Activated T-cell treated with anti-CD3 and anti-CD28 coated beads, Interleukin-2, amount 50 U/mL, for 24 hours (primary cell): ENCODE measurements around the gene CTCFL.
A peak's percentile ranks its signal among the peaks of the same experiment; 100 is the strongest.

Experiments
- DNase-seq: peaks from one replicate; pipeline ENCODE4 v3.0.0-alpha.2; 2020
- H3K27ac Mint-ChIP-seq: 2 replicates; pipeline ENCODE4 v1.8.0; 2020; ENCODE audit warnings: mild to moderate bottlenecking, mixed read lengths
- H3K27me3 Mint-ChIP-seq: 2 replicates; pipeline ENCODE4 v1.8.0; 2020; ENCODE audit warnings: mixed read lengths
- H3K36me3 Mint-ChIP-seq: 2 replicates; pipeline ENCODE4 v1.8.0; 2020; ENCODE audit warnings: low read depth, mixed read lengths
- H3K4me1 Mint-ChIP-seq: 2 replicates; pipeline ENCODE4 v1.8.0; 2020; ENCODE audit warnings: low read depth, mixed read lengths
- H3K4me3 Mint-ChIP-seq: 2 replicates; pipeline ENCODE4 v1.8.0; 2020; ENCODE audit warnings: mild to moderate bottlenecking, moderate library complexity, mixed read lengths
- H3K9me3 Mint-ChIP-seq: 2 replicates; pipeline ENCODE4 v1.8.0; 2020; ENCODE audit warnings: mixed read lengths

CTCFL gene

GRCh38 chr20:57535297-57535696 lies 10.4 kb upstream of the CTCFL start:
- H3K4me3 Mint-ChIP-seq, result no peak overlapping the region
- H3K36me3 Mint-ChIP-seq, result no peaks in the 10 kb centered on the region
- no peaks in the 10 kb centered on the region for H3K4me1 Mint-ChIP-seq
- no peak overlapping the region for H3K27ac Mint-ChIP-seq
- DNase-seq, result no peak
- no peaks in the 10 kb centered on the region for H3K9me3 Mint-ChIP-seq
- peaks cover 56% of the 10 kb centered on the region for H3K27me3 Mint-ChIP-seq

DNA sequence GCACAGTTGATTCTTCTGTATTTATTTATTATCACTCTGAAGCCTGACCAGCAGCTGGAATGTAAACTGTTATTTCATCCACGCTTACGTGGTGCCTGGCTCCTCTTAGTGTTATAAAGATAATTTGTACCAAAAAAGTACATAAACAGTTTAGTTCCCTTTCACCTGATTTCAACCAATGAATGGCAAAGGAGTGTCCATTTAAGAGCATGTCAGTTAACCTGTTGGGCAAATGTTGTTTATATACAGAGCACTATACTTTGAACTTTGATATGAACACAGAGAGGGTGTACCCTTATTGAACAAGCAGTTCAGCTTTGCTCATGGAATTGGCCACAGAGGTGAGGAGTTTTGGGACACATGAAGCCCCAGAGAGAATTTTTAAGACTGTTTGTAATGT lies 7.2 kb upstream of the CTCFL start:
- H3K9me3 Mint-ChIP-seq, result no peaks in the 10 kb centered on the region
- H3K4me1 Mint-ChIP-seq, result no peaks in the 10 kb centered on the region
- H3K36me3 Mint-ChIP-seq, result no peaks in the 10 kb centered on the region
- H3K4me3 Mint-ChIP-seq, result no peak overlapping the region
- no peak overlapping the region for H3K27ac Mint-ChIP-seq
- H3K27me3 Mint-ChIP-seq, result peaks cover 39% of the 10 kb centered on the region
- DNase-seq, result no peak

DNA sequence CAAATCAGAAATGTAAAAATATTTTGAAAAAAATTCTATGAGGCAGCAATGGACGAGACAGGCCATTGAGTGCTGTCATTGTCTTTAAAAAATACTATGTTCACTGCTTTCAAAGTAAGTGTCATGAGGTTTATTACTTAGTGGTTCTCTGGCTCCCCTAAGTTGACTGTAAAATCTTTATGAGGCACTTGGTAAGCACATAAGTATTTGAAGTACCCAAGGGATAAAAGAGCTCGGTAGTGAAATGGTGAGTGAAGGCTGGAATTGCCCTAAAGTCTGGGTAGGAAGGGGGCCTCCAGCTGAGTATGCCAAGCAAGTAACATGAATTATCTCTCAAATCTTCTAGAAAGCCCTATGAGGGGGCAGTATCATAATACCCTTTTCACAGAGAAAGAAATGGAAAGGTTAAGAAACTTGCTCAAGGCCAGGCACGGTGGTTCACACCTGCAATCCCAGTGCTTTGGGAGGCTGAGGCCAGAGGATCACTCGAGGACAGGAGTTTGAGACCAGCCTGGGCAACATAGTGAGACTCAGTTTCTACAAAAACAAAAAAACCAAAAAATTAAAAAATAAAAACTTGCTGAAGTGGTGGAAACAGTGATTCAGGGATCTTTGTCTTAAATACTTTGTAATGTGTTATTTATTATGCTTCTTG lies 5.5 kb upstream of the CTCFL start:
- Mint-ChIP-seq H3K36me3 (no peaks in the 10 kb centered on the region), H3K27me3 (peaks cover 23% of the 10 kb centered on the region), H3K27ac (no peak overlapping the region), H3K4me1 (no peaks in the 10 kb centered on the region), H3K9me3 (no peaks in the 10 kb centered on the region), H3K4me3 (no peak overlapping the region)
- no peak for DNase-seq

GRCh38 chr20:57529810-57530209 lies 4.9 kb upstream of the CTCFL start:
- DNase-seq, result no peak
- no peak overlapping the region for H3K27ac Mint-ChIP-seq
- H3K36me3 Mint-ChIP-seq, result no peaks in the 10 kb centered on the region
- no peaks in the 10 kb centered on the region for H3K4me1 Mint-ChIP-seq
- H3K4me3 Mint-ChIP-seq, result no peak overlapping the region
- H3K27me3 Mint-ChIP-seq, result peaks cover 19% of the 10 kb centered on the region
- H3K9me3 Mint-ChIP-seq, result no peaks in the 10 kb centered on the region

DNA sequence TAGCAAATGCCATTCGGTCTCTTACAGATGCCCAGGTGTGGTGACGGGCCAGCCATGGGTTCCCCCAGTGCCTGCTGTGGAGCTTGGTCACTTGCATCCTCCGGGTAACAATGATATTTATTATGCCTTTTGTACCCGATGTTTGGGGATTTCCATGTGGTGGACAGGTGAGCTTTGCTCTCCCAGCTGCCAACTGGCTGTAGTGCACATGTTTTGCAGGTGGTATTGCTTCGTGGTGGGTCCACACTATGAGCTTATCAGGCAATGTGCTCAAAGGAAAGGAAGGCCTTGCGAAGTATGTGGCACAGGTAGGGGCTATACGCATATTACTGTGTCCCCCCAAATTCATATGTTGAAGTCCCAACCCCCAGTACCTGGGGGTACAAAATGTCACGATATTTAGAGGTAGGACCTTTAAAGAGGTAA lies 4.2 kb upstream of the CTCFL start:
- no peak overlapping the region for H3K27ac Mint-ChIP-seq
- H3K4me3 Mint-ChIP-seq, result no peak overlapping the region
- H3K36me3 Mint-ChIP-seq, result no peaks in the 10 kb centered on the region
- peaks cover 13% of the 10 kb centered on the region for H3K27me3 Mint-ChIP-seq
- no peaks in the 10 kb centered on the region for H3K4me1 Mint-ChIP-seq
- no peak for DNase-seq
- no peaks in the 10 kb centered on the region for H3K9me3 Mint-ChIP-seq

- H3K27ac Mint-ChIP-seq, result no peak overlapping the region
- no peaks in the 10 kb centered on the region for H3K4me1 Mint-ChIP-seq
- no peaks in the 10 kb centered on the region for H3K36me3 Mint-ChIP-seq
- H3K9me3 Mint-ChIP-seq, result no peaks in the 10 kb centered on the region
- no peak for DNase-seq
- no peak overlapping the region for H3K4me3 Mint-ChIP-seq
- H3K27me3 Mint-ChIP-seq, result peaks cover 4% of the 10 kb centered on the region
Observed at GRCh38 chr20:57528148-57528547, 3.2 kb upstream of the CTCFL start.

DNA sequence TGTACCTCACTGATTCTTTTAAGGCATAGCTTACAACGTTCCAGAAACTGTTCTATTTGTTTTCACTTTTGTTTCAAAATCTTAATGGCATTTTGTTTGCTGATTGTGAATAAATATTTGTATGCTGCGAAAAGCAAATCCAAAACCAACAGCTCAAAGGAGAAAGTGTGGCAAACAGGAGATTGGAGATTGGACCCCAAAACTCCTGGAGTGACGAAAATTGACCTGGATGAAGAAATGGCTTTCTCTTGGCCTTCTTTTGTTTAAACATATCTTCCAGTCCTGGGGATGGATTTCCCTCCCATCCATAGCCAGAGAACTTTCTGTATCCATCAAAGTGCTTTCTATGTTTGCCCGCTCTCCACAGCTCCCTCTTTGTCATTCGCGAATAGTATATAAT lies 2.8 kb upstream of the CTCFL start:
- peaks cover 2% of the 10 kb centered on the region for H3K27me3 Mint-ChIP-seq
- peaks cover 4% of the 10 kb centered on the region for H3K4me1 Mint-ChIP-seq

GRCh38 chr20:57526885-57527460 lies 2.0 kb upstream of the CTCFL start:
- Mint-ChIP-seq H3K36me3 (no peaks in the 10 kb centered on the region), H3K4me1 (peaks cover 9% of the 10 kb centered on the region), H3K27ac (no peak overlapping the region), H3K27me3 (no peaks in the 10 kb centered on the region), H3K4me3 (no peak overlapping the region), H3K9me3 (no peaks in the 10 kb centered on the region)
- no peak for DNase-seq

More for the DNA sequence above, 2.8 kb upstream of the CTCFL start:
- Mint-ChIP-seq H3K27ac (no peak overlapping the region), H3K9me3 (no peaks in the 10 kb centered on the region), H3K36me3 (no peaks in the 10 kb centered on the region), H3K4me3 (no peak overlapping the region)
- no peak for DNase-seq

- Mint-ChIP-seq H3K4me3 (no peak overlapping the region), H3K4me1 (peaks cover 11% of the 10 kb centered on the region), H3K36me3 (no peaks in the 10 kb centered on the region), H3K27ac (no peak overlapping the region), H3K27me3 (no peaks in the 10 kb centered on the region), H3K9me3 (no peaks in the 10 kb centered on the region)
- no peak for DNase-seq
Observed at GRCh38 chr20:57526087-57526884, 1.3 kb upstream of the CTCFL start.

- no peak overlapping the region for H3K27ac Mint-ChIP-seq
- H3K27me3 Mint-ChIP-seq, result no peaks in the 10 kb centered on the region
- DNase-seq, result no peak
- peaks cover 11% of the 10 kb centered on the region for H3K4me1 Mint-ChIP-seq
- H3K9me3 Mint-ChIP-seq, result no peaks in the 10 kb centered on the region
- no peak overlapping the region for H3K4me3 Mint-ChIP-seq
- no peaks in the 10 kb centered on the region for H3K36me3 Mint-ChIP-seq
Observed at GRCh38 chr20:57525328-57526086, 567 bp upstream of the CTCFL start.

GRCh38 chr20:57523782-57524181 lies 1.2 kb downstream of the CTCFL start:
- H3K27me3 Mint-ChIP-seq, result no peaks in the 10 kb centered on the region
- no peak for DNase-seq
- no peaks in the 10 kb centered on the region for H3K36me3 Mint-ChIP-seq
- peaks cover 11% of the 10 kb centered on the region for H3K4me1 Mint-ChIP-seq
- no peak overlapping the region for H3K27ac Mint-ChIP-seq
- H3K4me3 Mint-ChIP-seq, result no peak overlapping the region
- H3K9me3 Mint-ChIP-seq, result no peaks in the 10 kb centered on the region

- no peak overlapping the region for H3K27ac Mint-ChIP-seq
- DNase-seq, result no peak
- H3K9me3 Mint-ChIP-seq, result no peaks in the 10 kb centered on the region
- H3K27me3 Mint-ChIP-seq, result no peaks in the 10 kb centered on the region
- H3K4me1 Mint-ChIP-seq, result peaks cover 11% of the 10 kb centered on the region
- no peak overlapping the region for H3K4me3 Mint-ChIP-seq
- no peaks in the 10 kb centered on the region for H3K36me3 Mint-ChIP-seq
Observed at GRCh38 chr20:57522380-57523140, 2.4 kb downstream of the CTCFL start.

GRCh38 chr20:57517904-57518303 lies 7.0 kb downstream of the CTCFL start:
- H3K27ac Mint-ChIP-seq, result no peak overlapping the region
- H3K4me3 Mint-ChIP-seq, result no peak overlapping the region
- H3K9me3 Mint-ChIP-seq, result no peaks in the 10 kb centered on the region
- peaks cover 8% of the 10 kb centered on the region for H3K27me3 Mint-ChIP-seq
- no peaks in the 10 kb centered on the region for H3K36me3 Mint-ChIP-seq
- DNase-seq, result no peak
- H3K4me1 Mint-ChIP-seq, result peaks cover 9% of the 10 kb centered on the region

GRCh38 chr20:57514273-57514751 lies 10.6 kb downstream of the CTCFL start:
- Mint-ChIP-seq H3K36me3 (no peaks in the 10 kb centered on the region), H3K27me3 (peaks cover 14% of the 10 kb centered on the region), H3K4me1 (no peaks in the 10 kb centered on the region), H3K4me3 (no peak overlapping the region), H3K27ac (no peak overlapping the region), H3K9me3 (no peaks in the 10 kb centered on the region)
- DNase-seq, result peak; percentile 40
